Stimulated activated CD8-positive, alpha-beta memory T cell treated with anti-CD3 and anti-CD28 coated beads, Interleukin-7, amount 100 ng/mL, for 48 hours (primary cell): ENCODE data around the gene NALCN.

Experiments used
- DNase-seq, 2 donors: peaks; one replicate each; pipeline ENCODE4 v3.0.0-alpha.2; 2020; ENCODE audit warnings: low read depth in 1 of 2; ENCODE audit errors: extremely low read depth in 1 of 2

Gene NALCN

GRCh38 chr13:101291646-101292515 is 124.4 kb downstream of the NALCN start:
- DNase-seq, result no peak

- no peak for DNase-seq
Measured at GRCh38 chr13:101291206-101291605, 125.1 kb downstream of the NALCN start.

GRCh38 chr13:101289764-101290163 is 126.5 kb downstream of the NALCN start:
- no peak for DNase-seq

GRCh38 chr13:101283782-101284181 is 132.5 kb downstream of the NALCN start:
- no peak for DNase-seq

GRCh38 chr13:101272886-101273285 is 143.4 kb downstream of the NALCN start:
- no peak for DNase-seq

GRCh38 chr13:101271681-101272245 is 144.5 kb downstream of the NALCN start:
- DNase-seq, result no peak

- no peak for DNase-seq
Measured at GRCh38 chr13:101267656-101268055, 148.7 kb downstream of the NALCN start.

GRCh38 chr13:101265934-101266333 is 150.4 kb downstream of the NALCN start:
- DNase-seq, result no peak

GRCh38 chr13:101264931-101265330 is 151.4 kb downstream of the NALCN start:
- DNase-seq, result no peak

GRCh38 chr13:101262306-101262705 is 154.0 kb downstream of the NALCN start:
- no peak for DNase-seq

- no peak for DNase-seq
Measured at GRCh38 chr13:101258509-101258908, 157.8 kb downstream of the NALCN start.

- DNase-seq, result peak; percentile 33 to 73
Measured at GRCh38 chr13:101258071-101258470, 158.2 kb downstream of the NALCN start.

GRCh38 chr13:101248739-101249514 is 167.4 kb downstream of the NALCN start:
- DNase-seq, result no peak

GRCh38 chr13:101242720-101243119 is 173.6 kb downstream of the NALCN start:
- no peak for DNase-seq

- DNase-seq, result no peak
Measured at GRCh38 chr13:101238555-101238954, 177.8 kb downstream of the NALCN start.

- no peak for DNase-seq
Measured at GRCh38 chr13:101231751-101232428, 184.4 kb downstream of the NALCN start.

- DNase-seq, result no peak
Measured at GRCh38 chr13:101230271-101230890, 185.9 kb downstream of the NALCN start.

- no peak for DNase-seq
Measured at GRCh38 chr13:101219609-101220265, 196.6 kb downstream of the NALCN start.

- DNase-seq, result no peak
Measured at GRCh38 chr13:101218484-101218883, 197.8 kb downstream of the NALCN start.

GRCh38 chr13:101217086-101217485 is 199.2 kb downstream of the NALCN start:
- no peak for DNase-seq
